Esophagus (tissue), 2 donors: ENCODE results near the gene CKB. TPM values are rescaled to one million over a fixed set of nuclear protein-coding genes. Genes with fewer than 3 reads are reported as not detected.
"Not testable (repeated sequence)": the region's sequence is repeated elsewhere in the genome, so short reads cannot be mapped to it uniquely, and the experiment has no call there.

Experiments
- H3K27ac ChIP-seq, 2 donors: one replicate each; pipeline ENCODE4 v1.5.1; 2013; ENCODE audit warnings: low read depth in 2 of 2, mild to moderate bottlenecking in 2 of 2, inconsistent platforms in 1 of 2, low read length in 1 of 2, moderate library complexity in 1 of 2
- H3K27me3 ChIP-seq, 2 donors: one replicate each; pipeline ENCODE4 v1.6.1; 2013; ENCODE audit warnings: low read length in 2 of 2, control low read depth in 1 of 2, mild to moderate bottlenecking in 1 of 2; ENCODE audit not compliant: insufficient read depth in 2 of 2, control insufficient read depth in 1 of 2
- H3K36me3 ChIP-seq, 2 donors: one replicate each; pipeline ENCODE4 v1.6.1; 2013; ENCODE audit warnings: low read length in 1 of 2; ENCODE audit not compliant: control insufficient read depth in 2 of 2, insufficient read depth in 2 of 2
- H3K4me1 ChIP-seq, 2 donors: one replicate each; pipeline ENCODE4 v1.6.1; 2013; ENCODE audit warnings: low read length in 1 of 2; ENCODE audit not compliant: control insufficient read depth in 2 of 2, insufficient read depth in 2 of 2
- H3K4me3 ChIP-seq, 2 donors: one replicate each; pipeline ENCODE4 v1.5.1; 2013; ENCODE audit warnings: low read length in 2 of 2, mild to moderate bottlenecking in 2 of 2, low read depth in 1 of 2, moderate library complexity in 1 of 2
- H3K9me3 ChIP-seq, 2 donors: one replicate each; pipeline ENCODE4 v1.6.1; 2013; ENCODE audit warnings: mild to moderate bottlenecking in 2 of 2, low read depth in 1 of 2, low read length in 1 of 2, moderate library complexity in 1 of 2; ENCODE audit not compliant: control insufficient read depth in 2 of 2, insufficient read depth in 1 of 2
- WGBS, 2 donors: extraction: QIAGEN DNeasy Blood & Tissue Kit; methylation state at CpG; one replicate each; pipeline ENCODE4 v1.1.7; 2013; 5-methylcytosine and 5-hydroxymethylcytosine counted together
- polyA plus RNA-seq, 2 donors: library from polyadenylated mRNA; stranded (reverse); fragments of 200-250 nt; gene quantifications; one replicate each; pipeline ENCODE4 v1.2.3, GENCODE V29; 2013
- donor health status: healthy with polysubstance abuse.
- donor health status: Bipolar disorder and iron deficiency.

CKB gene
- polyA plus RNA-seq, 2 donors, result 117 to 134 TPM

DNA sequence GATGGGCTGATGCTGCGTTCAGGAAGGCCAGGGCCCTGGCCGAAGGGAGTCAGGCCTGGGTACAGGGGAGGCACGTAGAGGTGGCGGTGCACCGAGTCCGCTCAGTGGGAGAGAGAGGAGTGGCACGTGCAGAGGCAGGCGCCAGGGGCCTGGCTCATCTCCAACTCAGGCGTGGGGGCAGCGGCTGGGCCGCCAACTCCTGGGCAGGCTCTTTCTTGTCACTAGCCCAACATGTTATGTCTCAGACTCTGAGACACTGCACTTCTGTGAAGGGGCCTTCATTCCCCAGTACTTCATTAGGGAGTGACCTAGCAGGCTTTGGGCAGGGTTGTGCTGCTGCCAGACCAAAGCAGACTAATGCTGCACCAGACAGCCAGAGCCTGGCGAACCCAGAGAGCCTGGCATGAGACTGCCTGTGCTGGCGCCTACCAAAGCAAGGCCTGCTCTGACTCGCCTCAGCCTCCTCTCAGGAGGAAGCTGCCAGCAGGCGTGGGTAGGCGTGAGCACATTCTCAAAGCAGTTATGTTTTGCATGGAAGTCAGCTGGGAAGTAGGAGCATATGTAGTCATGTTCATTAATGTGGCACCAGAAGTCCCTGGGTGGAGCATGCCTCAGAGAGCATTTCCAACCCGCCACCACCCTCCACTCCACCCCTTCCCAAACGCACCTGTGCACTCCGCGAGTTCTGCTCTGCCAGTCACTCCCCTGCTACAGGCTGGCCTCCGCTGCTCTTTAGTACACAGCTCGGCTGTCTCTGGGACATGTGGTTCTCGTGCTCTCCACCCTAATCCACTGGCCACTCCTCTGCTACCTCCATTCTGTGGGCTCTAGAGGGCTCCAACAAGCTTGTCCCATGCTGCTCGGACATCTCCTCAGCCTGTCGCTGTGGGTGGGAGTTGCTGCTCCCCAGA, 9.7 kb downstream of the CKB start:
- no peak overlapping the region for H3K4me3 ChIP-seq
- peaks cover 7 to 8% of the 10 kb centered on the region in 2 donors for H3K36me3 ChIP-seq
- H3K27ac ChIP-seq, result peak overlapping the region; percentile 74 to 96
- 33 to 34% methylated on average over 25 of the region's 25 CpGs for WGBS, 2 donors
- H3K27me3 ChIP-seq, result no peaks in the 10 kb centered on the region
- H3K9me3 ChIP-seq, result no peaks in the 10 kb centered on the region
- H3K4me1 ChIP-seq, result peaks cover 4 to 19% of the 10 kb centered on the region in 2 donors

GRCh38 chr14:103512180-103512579, 10.4 kb downstream of the CKB start:
- not testable (repeated sequence) for H3K27me3 ChIP-seq, H3K9me3 ChIP-seq, H3K36me3 ChIP-seq, H3K4me3 ChIP-seq
- peaks cover 3 to 17% of the 10 kb centered on the region in 2 donors for H3K4me1 ChIP-seq
- H3K27ac ChIP-seq, result peak overlapping the region; percentile 74 to 96
- 88 to 95% methylated on average over 8 of the region's 8 CpGs for WGBS, 2 donors

DNA sequence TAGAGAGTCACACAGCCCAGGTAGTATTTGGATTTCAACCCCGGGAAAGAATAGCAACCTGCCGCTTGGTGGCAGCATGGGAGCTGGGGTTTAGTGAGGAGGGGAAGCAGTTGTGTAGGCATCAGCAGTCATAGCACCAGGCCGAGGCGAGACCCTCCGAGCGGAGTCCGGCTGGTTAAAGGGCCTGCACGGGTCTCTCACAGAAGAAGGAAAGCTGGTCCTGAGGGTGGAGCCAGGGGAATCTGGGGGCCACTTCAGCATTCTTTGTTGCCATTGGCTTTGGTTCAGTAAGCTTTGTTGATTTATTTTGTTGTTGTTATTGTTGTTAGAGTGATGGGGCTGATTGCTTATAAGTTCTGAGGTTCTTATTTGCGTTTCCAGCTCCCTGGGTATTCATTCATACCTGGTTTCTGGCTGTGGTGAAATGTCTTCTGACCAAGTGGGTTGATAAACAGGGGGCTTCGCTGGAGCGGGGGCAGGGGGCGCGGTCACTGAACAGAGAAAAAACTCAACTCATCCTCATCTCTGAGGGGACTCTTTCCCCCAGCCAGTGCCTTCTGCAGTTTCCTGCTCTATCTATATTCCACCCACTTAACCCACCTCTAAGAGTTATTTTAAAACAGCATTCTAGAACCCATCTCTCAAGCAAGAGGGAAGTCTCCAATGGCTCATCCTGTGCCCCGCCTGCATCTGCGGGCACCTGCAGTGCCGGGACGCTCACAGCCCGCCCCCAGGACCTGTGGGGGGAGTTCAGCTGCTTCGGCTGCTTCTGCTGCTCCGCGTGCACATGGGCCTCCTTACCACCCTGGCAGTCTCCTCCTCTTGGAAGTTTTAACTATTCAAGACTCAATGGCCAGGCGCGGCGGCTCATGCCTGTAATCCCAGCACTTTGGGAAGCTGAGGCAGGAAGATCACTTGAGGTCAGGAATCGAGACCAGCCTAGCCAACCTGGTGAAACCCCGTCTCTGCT, 11.6 kb downstream of the CKB start:
- Histone ChIP-seq H3K9me3 (no peaks in the 10 kb centered on the region), H3K4me3 (no peak overlapping the region), H3K4me1 (peaks cover 3 to 17% of the 10 kb centered on the region in 2 donors), H3K36me3 (peaks cover 8 to 11% of the 10 kb centered on the region in 2 donors), H3K27ac (no peak overlapping the region), H3K27me3 (no peaks in the 10 kb centered on the region)
- 89 to 90% methylated on average over 26 of the region's 26 CpGs for WGBS, 2 donors

DNA sequence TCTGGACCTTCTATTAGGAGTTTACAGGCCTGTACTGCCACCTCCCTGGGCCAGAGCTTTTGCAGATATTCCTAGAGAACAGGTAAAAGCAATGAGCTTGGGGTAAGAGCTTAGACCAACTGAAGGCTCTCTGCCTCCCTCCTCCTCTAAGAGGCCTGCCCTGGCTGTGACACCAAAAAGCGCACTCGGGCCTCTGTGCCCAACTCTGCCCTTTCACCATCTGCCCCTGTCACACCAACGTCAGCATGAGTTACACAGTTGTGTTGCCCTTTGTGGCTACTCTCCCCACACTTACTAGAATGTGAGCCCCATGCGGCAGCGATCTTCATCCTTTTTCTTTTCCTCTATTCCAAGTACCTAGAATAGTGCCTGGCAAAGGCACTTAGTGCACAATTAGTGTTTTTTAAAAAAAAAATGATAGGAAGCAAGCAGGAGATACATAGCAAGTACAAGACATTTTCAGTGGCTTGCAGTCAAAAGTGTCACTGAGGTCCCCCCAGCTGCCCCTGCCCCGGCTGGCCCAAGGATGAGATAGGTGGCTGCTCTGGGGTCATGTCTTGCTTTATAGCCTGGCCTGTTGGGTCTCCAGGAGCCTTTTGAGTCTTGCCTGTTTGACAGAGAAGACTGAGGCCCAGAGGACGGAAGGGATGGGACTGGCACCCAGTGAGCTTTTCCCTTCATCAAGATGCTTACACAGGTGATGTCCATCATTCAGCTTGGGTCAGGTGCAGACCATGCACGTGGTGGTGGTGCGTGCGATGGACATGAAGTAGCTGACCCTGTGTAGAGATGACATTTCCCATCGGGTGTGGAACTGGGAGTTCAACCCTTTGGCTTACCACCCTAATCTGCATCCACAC, 12.5 kb downstream of the CKB start:
- no peak overlapping the region for H3K27ac ChIP-seq
- H3K4me3 ChIP-seq, result no peak overlapping the region
- WGBS, 2 donors, result 85 to 88% methylated on average over 11 of the region's 11 CpGs
- H3K36me3 ChIP-seq, result peaks cover 13 to 15% of the 10 kb centered on the region in 2 donors
- H3K4me1 ChIP-seq, result peaks cover 3 to 17% of the 10 kb centered on the region in 2 donors
- H3K9me3 ChIP-seq, result no peaks in the 10 kb centered on the region
- H3K27me3 ChIP-seq, result no peaks in the 10 kb centered on the region

DNA sequence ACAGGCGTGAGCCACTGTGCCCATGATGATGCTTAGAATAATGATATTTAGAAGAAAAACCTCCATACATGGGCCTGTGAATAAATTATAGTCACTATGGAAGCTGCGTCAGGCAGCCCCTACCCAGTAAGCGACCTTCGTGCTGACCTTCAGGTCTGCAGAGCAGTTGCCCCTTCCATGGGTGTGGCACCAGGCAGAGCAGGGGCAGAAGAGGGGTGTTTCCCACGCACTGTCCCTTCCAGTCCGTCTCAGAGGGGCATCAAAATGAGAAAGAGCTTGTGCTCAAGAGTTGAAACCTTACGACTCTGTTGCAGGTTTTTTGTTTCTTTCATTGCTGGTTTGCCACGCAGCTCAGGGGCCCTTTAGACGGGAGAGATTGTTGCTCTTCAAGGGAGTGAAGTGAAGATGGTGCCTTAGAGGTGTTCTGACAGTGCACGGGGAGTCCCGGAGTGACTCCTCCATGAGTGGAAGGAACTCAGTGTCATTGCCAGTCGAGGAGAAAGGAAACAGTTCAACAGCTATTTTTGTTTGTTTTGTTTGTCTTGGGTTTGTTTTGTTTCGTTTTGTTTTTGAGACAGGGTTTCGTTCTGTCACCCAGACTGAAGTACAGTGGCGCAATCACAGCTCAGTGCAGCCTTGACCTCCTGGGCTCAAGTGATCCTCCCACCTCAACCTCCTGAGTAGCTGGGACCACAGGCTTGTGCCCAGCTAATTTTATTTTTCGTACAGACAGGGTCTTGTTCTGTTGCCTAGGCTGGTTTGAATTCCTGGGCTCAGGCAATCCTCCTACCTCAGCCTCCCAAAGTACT, 13.9 kb downstream of the CKB start:
- no peak overlapping the region for H3K27ac ChIP-seq
- no peak overlapping the region for H3K4me3 ChIP-seq
- WGBS, 2 donors, result 83 to 89% methylated on average over 16 of the region's 16 CpGs
- H3K27me3 ChIP-seq, result no peaks in the 10 kb centered on the region
- peaks cover 3 to 9% of the 10 kb centered on the region in 2 donors for H3K4me1 ChIP-seq
- H3K9me3 ChIP-seq, result no peaks in the 10 kb centered on the region
- peaks cover 14 to 20% of the 10 kb centered on the region in 2 donors for H3K36me3 ChIP-seq

DNA sequence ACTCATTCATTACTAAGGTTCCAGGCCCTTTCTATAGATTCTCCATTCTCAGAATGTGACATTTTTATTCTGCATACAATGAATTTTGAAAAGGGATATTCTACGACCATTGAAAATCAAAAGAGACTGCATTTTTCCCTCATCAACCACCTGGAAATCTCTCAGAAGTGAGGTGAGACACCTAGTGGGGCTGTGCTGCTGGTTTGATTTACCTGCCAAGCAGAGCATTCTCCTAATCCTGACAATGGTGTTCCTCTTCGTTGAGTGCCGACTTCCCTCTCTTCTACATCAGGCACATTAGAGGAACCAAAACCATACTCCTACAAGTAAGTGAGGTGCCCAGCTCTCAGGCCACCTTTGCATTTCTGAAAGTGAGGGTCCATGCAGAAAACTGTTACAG, 14.9 kb downstream of the CKB start:
- peaks cover 16 to 25% of the 10 kb centered on the region in 2 donors for H3K36me3 ChIP-seq
- peaks cover 3 to 4% of the 10 kb centered on the region in 2 donors for H3K4me1 ChIP-seq
- no peak overlapping the region for H3K27ac ChIP-seq
- WGBS, 2 donors, result 72 to 76% methylated on average over 3 of the region's 3 CpGs
- no peaks in the 10 kb centered on the region for H3K9me3 ChIP-seq
- no peaks in the 10 kb centered on the region for H3K27me3 ChIP-seq
- H3K4me3 ChIP-seq, result no peak overlapping the region

DNA sequence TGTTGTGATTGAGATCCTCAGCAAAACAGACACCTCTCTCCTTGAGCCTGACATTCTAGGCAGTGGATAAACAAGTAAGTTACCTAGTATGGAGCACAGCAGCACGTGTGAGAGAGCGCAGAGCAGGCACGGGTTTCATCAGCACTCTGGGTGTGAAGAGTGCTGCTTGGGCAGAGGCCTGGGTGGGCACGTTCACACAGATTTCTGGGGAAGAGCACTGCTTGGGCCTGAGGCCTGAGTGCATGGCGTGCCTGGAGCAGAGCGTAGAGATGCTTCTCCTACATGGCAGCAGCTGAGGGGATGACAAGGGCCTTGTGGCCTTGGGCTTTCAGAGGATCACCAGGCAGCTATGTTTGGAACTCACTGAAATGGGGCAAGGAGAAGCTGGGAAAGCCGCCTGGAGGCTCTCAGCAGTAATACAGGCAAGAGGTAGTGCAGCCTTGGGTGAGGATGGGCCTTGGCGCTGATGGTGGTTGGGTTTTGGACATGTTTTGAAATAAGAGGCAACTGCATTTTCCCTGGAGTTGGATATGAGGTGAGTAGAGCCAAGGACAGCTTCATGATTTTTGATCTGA, 17.6 kb downstream of the CKB start:
- Histone ChIP-seq H3K36me3 (peaks cover 18 to 26% of the 10 kb centered on the region in 2 donors), H3K27me3 (no peaks in the 10 kb centered on the region), H3K4me1 (no peaks in the 10 kb centered on the region), H3K9me3 (no peaks in the 10 kb centered on the region), H3K27ac (no peak overlapping the region), H3K4me3 (no peak overlapping the region)
- WGBS, 2 donors, result 80 to 81% methylated on average over 8 of the region's 8 CpGs

DNA sequence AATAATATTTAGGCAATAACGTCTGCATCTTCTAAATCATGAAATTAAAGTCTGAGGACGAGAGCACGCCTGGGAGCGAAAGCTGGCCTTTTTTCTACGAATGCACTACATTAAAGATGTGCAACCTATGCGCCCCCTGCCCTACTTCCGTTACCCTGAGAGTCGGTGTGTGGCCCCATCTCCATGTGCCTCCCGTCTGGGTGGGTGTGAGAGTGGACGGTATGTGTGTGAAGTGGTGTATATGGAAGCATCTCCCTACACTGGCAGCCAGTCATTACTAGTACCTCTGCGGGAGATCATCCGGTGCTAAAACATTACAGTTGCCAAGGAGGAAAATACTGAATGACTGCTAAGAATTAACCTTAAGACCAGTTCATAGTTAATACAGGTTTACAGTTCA, 19.3 kb downstream of the CKB start:
- Histone ChIP-seq H3K36me3 (peaks cover 14 to 28% of the 10 kb centered on the region in 2 donors), H3K9me3 (no peaks in the 10 kb centered on the region), H3K4me1 (peaks cover 0 to 3% of the 10 kb centered on the region in 2 donors), H3K27me3 (no peaks in the 10 kb centered on the region), H3K27ac (no peak overlapping the region), H3K4me3 (no peak overlapping the region)
- 95% methylated on average over 12 of the region's 12 CpGs for WGBS, 2 donors
